Ishikawa (cell line): ENCODE measurements around the gene RFPL1.

Experiments
- CEBPB ChIP-seq: IDR thresholded peaks from 2 replicates; pipeline ENCODE4 v1.6.1; 2012
- CREB1 ChIP-seq: IDR thresholded peaks from 2 replicates; pipeline ENCODE4 v1.6.1; 2012; ENCODE audit warnings: low read depth
- EGR1 ChIP-seq: IDR thresholded peaks from 2 replicates; pipeline ENCODE4 v1.6.1; 2012
- EP300 ChIP-seq: IDR thresholded peaks from 2 replicates; pipeline ENCODE4 v1.6.1; 2012; ENCODE audit warnings: borderline replicate concordance
- FOXM1 ChIP-seq: IDR thresholded peaks from 2 replicates; pipeline ENCODE4 v1.6.1; 2012; ENCODE audit warnings: low read depth, borderline replicate concordance
- NFIC ChIP-seq: IDR thresholded peaks from 2 replicates; pipeline ENCODE4 v1.6.1; 2012
- RAD21 ChIP-seq: IDR thresholded peaks from 2 replicates; pipeline ENCODE4 v1.6.1; 2012; ENCODE audit warnings: low read depth
- TAF1 ChIP-seq: IDR thresholded peaks from 2 replicates; pipeline ENCODE4 v1.6.1; 2012; ENCODE audit warnings: low read depth, mild to moderate bottlenecking
- TCF12 ChIP-seq: IDR thresholded peaks from 2 replicates; pipeline ENCODE4 v1.6.1; 2012; ENCODE audit warnings: low read depth
- TEAD4 ChIP-seq: IDR thresholded peaks from 2 replicates; pipeline ENCODE4 v1.6.1; 2012
- YY1 ChIP-seq: IDR thresholded peaks from 2 replicates; pipeline ENCODE4 v1.6.1; 2012; ENCODE audit warnings: low read depth
- ZBTB7A ChIP-seq: IDR thresholded peaks from 2 replicates; pipeline ENCODE4 v1.6.1; 2012; ENCODE audit warnings: low read depth
- TF ChIP-seq, protein P1 (sequence below): IDR thresholded peaks from 2 replicates; pipeline ENCODE4 v1.6.1; 2012; ENCODE audit warnings: low read depth, mild to moderate bottlenecking
- TF ChIP-seq, protein P2 (sequence below): IDR thresholded peaks from 2 replicates; pipeline ENCODE4 v1.6.1; 2012
- TF ChIP-seq, protein P3 (sequence below): IDR thresholded peaks from 2 replicates; pipeline ENCODE4 v1.6.1; 2012

RFPL1 gene

DNA sequence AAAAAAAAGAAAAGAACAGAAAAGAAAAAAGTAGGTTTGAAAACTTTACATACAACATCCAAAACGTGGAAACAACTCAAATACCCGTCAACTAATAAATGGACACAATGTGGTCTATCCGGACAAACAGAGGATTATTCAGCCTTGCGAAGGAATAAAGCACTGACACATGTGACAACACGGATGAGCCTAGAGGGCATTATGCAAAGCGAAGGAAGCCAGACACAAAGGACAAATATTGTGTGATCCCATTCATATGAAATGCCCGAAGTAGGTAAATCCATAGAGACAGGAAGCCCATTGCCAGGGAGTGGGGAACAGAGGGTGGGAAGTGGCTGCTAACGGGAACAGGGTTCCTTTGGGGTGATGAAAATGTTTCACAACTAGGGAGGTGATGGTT is 11.8 kb downstream of the RFPL1 start:
- no peak for TF ChIP-seq TAF1
- TF ChIP-seq CEBPB = no peak
- TF ChIP-seq EGR1 = no peak
- no peak for TF ChIP-seq RAD21
- TF ChIP-seq, protein P1, sequence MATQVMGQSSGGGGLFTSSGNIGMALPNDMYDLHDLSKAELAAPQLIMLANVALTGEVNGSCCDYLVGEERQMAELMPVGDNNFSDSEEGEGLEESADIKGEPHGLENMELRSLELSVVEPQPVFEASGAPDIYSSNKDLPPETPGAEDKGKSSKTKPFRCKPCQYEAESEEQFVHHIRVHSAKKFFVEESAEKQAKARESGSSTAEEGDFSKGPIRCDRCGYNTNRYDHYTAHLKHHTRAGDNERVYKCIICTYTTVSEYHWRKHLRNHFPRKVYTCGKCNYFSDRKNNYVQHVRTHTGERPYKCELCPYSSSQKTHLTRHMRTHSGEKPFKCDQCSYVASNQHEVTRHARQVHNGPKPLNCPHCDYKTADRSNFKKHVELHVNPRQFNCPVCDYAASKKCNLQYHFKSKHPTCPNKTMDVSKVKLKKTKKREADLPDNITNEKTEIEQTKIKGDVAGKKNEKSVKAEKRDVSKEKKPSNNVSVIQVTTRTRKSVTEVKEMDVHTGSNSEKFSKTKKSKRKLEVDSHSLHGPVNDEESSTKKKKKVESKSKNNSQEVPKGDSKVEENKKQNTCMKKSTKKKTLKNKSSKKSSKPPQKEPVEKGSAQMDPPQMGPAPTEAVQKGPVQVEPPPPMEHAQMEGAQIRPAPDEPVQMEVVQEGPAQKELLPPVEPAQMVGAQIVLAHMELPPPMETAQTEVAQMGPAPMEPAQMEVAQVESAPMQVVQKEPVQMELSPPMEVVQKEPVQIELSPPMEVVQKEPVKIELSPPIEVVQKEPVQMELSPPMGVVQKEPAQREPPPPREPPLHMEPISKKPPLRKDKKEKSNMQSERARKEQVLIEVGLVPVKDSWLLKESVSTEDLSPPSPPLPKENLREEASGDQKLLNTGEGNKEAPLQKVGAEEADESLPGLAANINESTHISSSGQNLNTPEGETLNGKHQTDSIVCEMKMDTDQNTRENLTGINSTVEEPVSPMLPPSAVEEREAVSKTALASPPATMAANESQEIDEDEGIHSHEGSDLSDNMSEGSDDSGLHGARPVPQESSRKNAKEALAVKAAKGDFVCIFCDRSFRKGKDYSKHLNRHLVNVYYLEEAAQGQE = no peak
- no peak for TF ChIP-seq TEAD4
- TF ChIP-seq CREB1 = no peak
- TF ChIP-seq YY1 = no peak
- TF ChIP-seq TCF12 = no peak
- TF ChIP-seq, protein P2, sequence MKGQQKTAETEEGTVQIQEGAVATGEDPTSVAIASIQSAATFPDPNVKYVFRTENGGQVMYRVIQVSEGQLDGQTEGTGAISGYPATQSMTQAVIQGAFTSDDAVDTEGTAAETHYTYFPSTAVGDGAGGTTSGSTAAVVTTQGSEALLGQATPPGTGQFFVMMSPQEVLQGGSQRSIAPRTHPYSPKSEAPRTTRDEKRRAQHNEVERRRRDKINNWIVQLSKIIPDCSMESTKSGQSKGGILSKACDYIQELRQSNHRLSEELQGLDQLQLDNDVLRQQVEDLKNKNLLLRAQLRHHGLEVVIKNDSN = no peak
- no peak for TF ChIP-seq ZBTB7A
- TF ChIP-seq, protein P3, sequence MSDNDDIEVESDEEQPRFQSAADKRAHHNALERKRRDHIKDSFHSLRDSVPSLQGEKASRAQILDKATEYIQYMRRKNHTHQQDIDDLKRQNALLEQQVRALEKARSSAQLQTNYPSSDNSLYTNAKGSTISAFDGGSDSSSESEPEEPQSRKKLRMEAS = no peak
- TF ChIP-seq FOXM1 = no peak
- no peak for TF ChIP-seq NFIC
- TF ChIP-seq EP300 = no peak

DNA sequence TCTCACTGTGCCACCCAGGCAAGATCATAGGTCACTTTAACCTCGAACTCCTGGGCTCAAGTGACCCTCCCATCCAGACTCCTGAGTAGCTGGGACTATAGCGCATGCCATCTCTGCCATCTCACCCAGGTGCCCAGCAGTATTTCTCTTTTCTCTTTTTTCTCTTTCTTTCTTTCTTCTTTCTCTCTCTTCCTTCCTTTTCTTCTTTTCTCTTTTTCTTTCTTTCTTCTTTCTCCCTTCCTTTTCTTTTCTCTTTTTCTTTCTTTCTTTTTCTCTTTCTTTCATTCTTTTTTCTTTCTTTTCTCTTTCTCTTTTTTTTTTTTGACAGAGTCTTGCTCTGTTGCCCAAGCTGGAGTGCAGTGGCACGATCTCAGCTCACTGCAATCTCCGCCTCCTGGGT is 13.5 kb downstream of the RFPL1 start:
- TF ChIP-seq RAD21 (no peak), TEAD4 (no peak), CEBPB (no peak), FOXM1 (no peak), YY1 (no peak), CREB1 (no peak), EP300 (no peak), NFIC (no peak), ZBTB7A (no peak), TAF1 (no peak), EGR1 (no peak)
- TF ChIP-seq, protein P3 = no peak
- TF ChIP-seq, protein P1 = no peak
- TF ChIP-seq, protein P2 = no peak

DNA sequence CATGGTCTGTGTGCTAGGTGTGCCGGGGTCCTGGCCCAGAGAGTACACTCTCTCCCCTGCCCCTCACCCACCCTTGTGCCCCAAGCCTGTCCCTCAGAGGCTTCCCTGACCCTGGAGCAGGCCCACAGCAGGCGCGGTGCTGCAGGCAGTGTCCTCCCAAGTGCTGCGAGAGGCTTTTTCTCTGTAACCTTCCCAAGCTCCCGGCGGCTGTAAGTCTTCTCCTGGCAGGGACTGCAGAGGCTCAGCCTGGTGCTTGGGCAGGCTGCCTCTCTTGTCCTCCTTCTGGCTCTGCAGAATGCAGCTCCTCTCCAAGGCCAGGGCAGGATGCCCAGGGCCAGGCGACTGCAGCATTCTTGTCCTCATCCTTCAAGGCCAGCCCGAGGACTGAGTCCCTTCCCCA is 15.9 kb downstream of the RFPL1 start:
- TF ChIP-seq CEBPB = no peak
- no peak for TF ChIP-seq EP300
- TF ChIP-seq TAF1 = no peak
- TF ChIP-seq TCF12 = no peak
- no peak for TF ChIP-seq ZBTB7A
- TF ChIP-seq, protein P2 = no peak
- TF ChIP-seq, protein P1 = no peak
- no peak for TF ChIP-seq FOXM1
- TF ChIP-seq EGR1 = no peak
- TF ChIP-seq NFIC = no peak
- TF ChIP-seq RAD21 = no peak
- TF ChIP-seq YY1 = no peak
- TF ChIP-seq CREB1 = no peak
- TF ChIP-seq, protein P3 = no peak
- no peak for TF ChIP-seq TEAD4

DNA sequence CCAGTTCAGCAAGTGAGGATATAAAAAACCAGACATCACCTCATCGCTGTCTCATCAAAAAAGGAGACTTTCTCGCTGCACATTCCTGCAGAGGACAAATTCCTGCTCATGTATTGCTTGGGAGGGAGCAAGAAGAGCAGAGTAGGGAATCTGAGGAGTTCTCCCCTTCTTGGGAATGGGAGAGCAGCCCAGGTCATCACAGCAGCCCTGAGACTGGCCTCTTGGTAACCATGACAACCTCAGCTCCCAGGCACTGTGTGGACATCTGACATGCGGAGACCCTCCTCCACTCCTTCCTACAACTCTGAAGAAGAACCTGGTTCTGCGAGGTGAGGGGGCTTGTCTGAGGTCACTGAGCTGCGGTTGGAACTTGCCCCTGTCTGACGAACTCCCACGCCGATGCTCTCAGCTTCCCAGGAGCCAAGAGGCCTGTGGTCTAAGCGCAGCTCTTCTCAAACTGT is 17.9 kb downstream of the RFPL1 start:
- TF ChIP-seq RAD21 = no peak
- no peak for TF ChIP-seq ZBTB7A
- TF ChIP-seq, protein P3 = no peak
- TF ChIP-seq FOXM1 = no peak
- TF ChIP-seq TCF12 = no peak
- TF ChIP-seq CREB1 = no peak
- TF ChIP-seq YY1 = no peak
- no peak for TF ChIP-seq CEBPB
- no peak for TF ChIP-seq NFIC
- TF ChIP-seq EGR1 = no peak
- TF ChIP-seq, protein P2 = no peak
- TF ChIP-seq, protein P1 = no peak
- TF ChIP-seq EP300 = no peak
- TF ChIP-seq TAF1 = no peak
- TF ChIP-seq TEAD4 = no peak
